BE2C (cell line): ENCODE data around the gene BZW1.
"Not testable (repeated sequence)": the region's sequence is repeated elsewhere in the genome, so short reads cannot be mapped to it uniquely, and the experiment has no call there.

Source experiments
- DNase-seq: peaks from one replicate; pipeline ENCODE4 v3.0.0-alpha.2; 2020
- H3K27me3 ChIP-seq: fragments of 250-450 bp; sonication (Bioruptor Pico); 2 replicates; pipeline ENCODE4 v1.5.1; 2020; ENCODE audit warnings: mild to moderate bottlenecking
- H3K36me3 ChIP-seq: fragments of 250-450 bp; sonication (Bioruptor Pico); 2 replicates; pipeline ENCODE4 v1.5.1; 2020; ENCODE audit warnings: mild to moderate bottlenecking
- H3K4me1 ChIP-seq: fragments of 250-450 bp; sonication (Bioruptor Pico); 2 replicates; pipeline ENCODE4 v1.5.1; 2020
- H3K4me3 ChIP-seq: 2 replicates; pipeline ENCODE4 v1.5.1; 2011; ENCODE audit warnings: low read depth, low read length
- H3K9me3 ChIP-seq: fragments of 250-450 bp; sonication (Bioruptor Pico); 2 replicates; pipeline ENCODE4 v1.5.1; 2020
- CTCF ChIP-seq: IDR thresholded peaks from 2 replicates; pipeline ENCODE4 v1.5.1; 2012; ENCODE audit warnings: mild to moderate bottlenecking, low read depth, low read length

Gene BZW1

GRCh38 chr2:200814917-200815316, 3.2 kb downstream of the BZW1 start:
- H3K4me1 ChIP-seq: no peaks in the 10 kb centered on the region
- H3K36me3 ChIP-seq: peaks cover 68% of the 10 kb centered on the region
- no peak overlapping the region for H3K4me3 ChIP-seq
- no peaks in the 10 kb centered on the region for H3K9me3 ChIP-seq
- no peak for DNase-seq
- H3K27me3 ChIP-seq: no peaks in the 10 kb centered on the region
- no peak for TF ChIP-seq CTCF

GRCh38 chr2:200818732-200819131, 7.0 kb downstream of the BZW1 start:
- not testable (repeated sequence) for H3K27me3 ChIP-seq, H3K4me3 ChIP-seq, DNase-seq, H3K4me1 ChIP-seq, H3K9me3 ChIP-seq
- peaks cover 82% of the 10 kb centered on the region for H3K36me3 ChIP-seq

- Histone ChIP-seq H3K27me3 (no peaks in the 10 kb centered on the region), H3K9me3 (no peaks in the 10 kb centered on the region), H3K4me3 (no peak overlapping the region), H3K36me3 (peaks cover 66% of the 10 kb centered on the region), H3K4me1 (peaks cover 4% of the 10 kb centered on the region; the same call in 1 of the 2 replicates)
- no peak for TF ChIP-seq CTCF
- no peak for DNase-seq
These were observed 9.0 kb downstream of the BZW1 start for GRCh38 chr2:200820573-200821234.

GRCh38 chr2:200821686-200822245, 10.1 kb downstream of the BZW1 start:
- H3K4me1 ChIP-seq: peaks cover 10% of the 10 kb centered on the region; the same call in 1 of the 2 replicates
- peaks cover 55% of the 10 kb centered on the region for H3K36me3 ChIP-seq
- no peak for TF ChIP-seq CTCF

GRCh38 chr2:200828104-200828503, 16.4 kb downstream of the BZW1 start:
- DNase-seq: no peak
- Histone ChIP-seq H3K36me3 (peaks cover 4% of the 10 kb centered on the region; the same call in 1 of the 2 replicates), H3K27me3 (no peaks in the 10 kb centered on the region), H3K4me3 (no peak overlapping the region), H3K9me3 (no peaks in the 10 kb centered on the region), H3K4me1 (peaks cover 10% of the 10 kb centered on the region; the same call in 1 of the 2 replicates)
- TF ChIP-seq CTCF: no peak

More at GRCh38 chr2:200821686-200822245, 10.1 kb downstream of the BZW1 start:
- no peaks in the 10 kb centered on the region for H3K27me3 ChIP-seq
- H3K9me3 ChIP-seq: no peaks in the 10 kb centered on the region
- no peak overlapping the region for H3K4me3 ChIP-seq
- DNase-seq: no peak

- Histone ChIP-seq H3K36me3 (peaks cover 4% of the 10 kb centered on the region; the same call in 1 of the 2 replicates), H3K9me3 (no peaks in the 10 kb centered on the region), H3K27me3 (no peaks in the 10 kb centered on the region), H3K4me3 (no peak overlapping the region), H3K4me1 (peaks cover 10% of the 10 kb centered on the region; the same call in 1 of the 2 replicates)
- TF ChIP-seq CTCF: no peak
- no peak for DNase-seq
These were observed 17.0 kb downstream of the BZW1 start for GRCh38 chr2:200828572-200829257.
